K562 (cell line): Measurements from ENCODE around the gene CCL13. TPM values are rescaled to one million over a fixed set of nuclear protein-coding genes. Genes with fewer than 3 reads are reported as not detected.
A peak's percentile ranks its signal among the peaks of the same experiment; 100 is the strongest.

ENCODE experiments used
- ATAC-seq: fragments of 200-7000 bp; cut with Tn5 transposase; 3 replicates; pipeline ENCODE4 v1.9.1; 2020; ENCODE audit warnings: moderate library complexity
- BruUV-seq: library from RNA; stranded (reverse); fragments of 400-500 nt; replicated peaks from 2 replicates; lab custom pipeline; 2021; lab: Mats Ljungman, UMichigan
- CTCF ChIA-PET: fragments of 300-600 bp; formaldehyde crosslinking; extraction: SDS; loops from one replicate; lab custom pipeline; 2021; ENCODE audit warnings: low intra/inter-chr PET ratio; lab: Yijun Ruan, JAX
- POLR2A ChIA-PET: fragments of 300-600, 350-650 bp; sonication (Branson Sonifier 250); formaldehyde crosslinking; extraction: SDS; loops from one replicate; lab custom pipeline; 2021; ENCODE audit warnings: antibody characterized with exemption, inconsistent platforms; lab: Yijun Ruan, JAX
- DNase-seq, 4 experiments: peaks; one replicate each; pipeline versions ENCODE4 v3.0.0 to v3.0.0-alpha.2; 2011 to 2018; ENCODE audit warnings: low spot score in 3 of 4, mixed read lengths in 3 of 4; ENCODE audit errors: extremely low read depth in 1 of 4
- FAIRE-seq: peaks from 2 replicates; lab custom pipeline; 2011; peaks lifted over from hg19 to GRCh38; lab: Jason Lieb, UNC
- H2AFZ ChIP-seq: 2 replicates; pipeline ENCODE4 v1.6.0; 2011; ENCODE audit warnings: low read depth, low read length, control low read depth, inconsistent platforms
- H3K27ac ChIP-seq: fragments of 200-600 bp; 3 replicates; pipeline ENCODE4 v1.8.0; 2011; ENCODE audit warnings: low read depth, mild to moderate bottlenecking, control low read depth, inconsistent platforms, low read length, moderate library complexity, mixed read lengths; ENCODE audit errors: extremely low read depth
- H3K27me3 ChIP-seq, 2 experiments: fragments of 300-600 bp in 1 of 2; 2 replicates in 1 of 2; 3 replicates in 1 of 2; pipeline versions ENCODE4 v1.6.0 to v1.8.0; 2011; ENCODE audit warnings: inconsistent platforms in 2 of 2, low read length in 2 of 2, mild to moderate bottlenecking in 1 of 2, mixed read lengths in 1 of 2, moderate library complexity in 1 of 2; ENCODE audit not compliant: control insufficient read depth in 2 of 2, insufficient read depth in 2 of 2
- H3K36me3 ChIP-seq: fragments of 300-600 bp; 3 replicates; pipeline ENCODE4 v1.8.0; 2011; ENCODE audit warnings: mild to moderate bottlenecking, low read length, inconsistent platforms; ENCODE audit not compliant: control insufficient read depth, insufficient read depth
- H3K4me1 ChIP-seq, 2 experiments: fragments of 200-600 bp in 1 of 2; replicated peaks in 1 of 2; 2 replicates in 1 of 2; 3 replicates in 1 of 2; pipeline versions ENCODE4 v1.5.1 to v1.8.0; 2011; ENCODE audit warnings: inconsistent platforms in 2 of 2, low read length in 2 of 2, mild to moderate bottlenecking in 1 of 2, mixed read lengths in 1 of 2, moderate library complexity in 1 of 2; ENCODE audit not compliant: control insufficient read depth in 2 of 2, insufficient read depth in 2 of 2
- H3K4me2 ChIP-seq: 2 replicates; pipeline ENCODE4 v1.6.1; 2011; ENCODE audit warnings: low read length, control low read depth, inconsistent platforms, mixed read lengths; ENCODE audit not compliant: insufficient read depth
- H3K4me3 ChIP-seq: fragments of 200-600 bp; sonication (generic), shearing (Covaris generic); 2 replicates; pipeline ENCODE4 v1.5.1; 2016; ENCODE audit warnings: control low read depth, inconsistent platforms
- H3K79me2 ChIP-seq: fragments of 200-600 bp; 3 replicates; pipeline ENCODE4 v1.8.0; 2011; ENCODE audit warnings: low read length, inconsistent platforms; ENCODE audit not compliant: control insufficient read depth, insufficient read depth
- H3K9ac ChIP-seq, 2 experiments: 2 replicates each; pipeline versions ENCODE4 v1.6.0 to v1.6.1; 2011; ENCODE audit warnings: low read depth in 2 of 2, low read length in 2 of 2, control low read depth in 1 of 2, inconsistent platforms in 1 of 2, mild to moderate bottlenecking in 1 of 2, mixed read lengths in 1 of 2; ENCODE audit not compliant: insufficient read depth in 1 of 2
- H3K9me1 ChIP-seq: one replicate; pipeline ENCODE4 v1.6.0; 2011; ENCODE audit warnings: inconsistent platforms, mild to moderate bottlenecking, low read length, moderate library complexity; ENCODE audit not compliant: control insufficient read depth, insufficient read depth
- H3K9me3 ChIP-seq: replicated peaks from 2 replicates; pipeline ENCODE4 v1.5.1; 2011; ENCODE audit warnings: low read depth, low read length, inconsistent platforms; ENCODE audit not compliant: control insufficient read depth, insufficient read depth
- H4K20me1 ChIP-seq: replicated peaks from 2 replicates; pipeline ENCODE4 v1.6.1; 2011; ENCODE audit warnings: low read length, inconsistent platforms, mixed read lengths; ENCODE audit not compliant: control insufficient read depth, insufficient read depth
- ADNP ChIP-seq: fragments of 200-800 bp; sonication (Bioruptor generic); IDR thresholded peaks from 2 replicates; pipeline ENCODE4 v1.6.1; 2016; ENCODE audit warnings: missing genetic modification characterization, missing compliant biosample characterization
- CHCHD3 ChIP-seq: fragments of 250-450 bp; sonication (Bioruptor Pico); IDR thresholded peaks from 2 replicates; pipeline ENCODE4 v2.1.2; 2022; ENCODE audit warnings: mild to moderate bottlenecking
- CREB1 ChIP-seq, 2 experiments: sonication (generic) in 1 of 2; formaldehyde crosslinking in 1 of 2; IDR thresholded peaks; 2 replicates each; pipeline versions ENCODE4 v1.6.1 to v1.8.0; 2012 to 2022; ENCODE audit warnings: inconsistent platforms in 1 of 2, mild to moderate bottlenecking in 1 of 2, missing genetic modification reagents in 1 of 2, moderate library complexity in 1 of 2
- FUS ChIP-seq: fragments of 200-400 bp; formaldehyde crosslinking; optimal IDR thresholded peaks from 2 replicates; pipeline ENCODE3; 2017; ENCODE audit warnings: low read depth, low read length
- HDGF ChIP-seq: fragments of 450-650 bp; IDR thresholded peaks from 2 replicates; pipeline ENCODE4 v1.6.1; 2016
- HEY1 ChIP-seq: fragments of 250-450 bp; sonication (Bioruptor Pico); IDR thresholded peaks from 2 replicates; pipeline ENCODE4 v1.5.0; 2020; ENCODE audit warnings: mild to moderate bottlenecking, moderate library complexity, borderline replicate concordance
- PHTF2 ChIP-seq: fragments of 250-450 bp; sonication (Bioruptor Pico); IDR thresholded peaks from 2 replicates; pipeline ENCODE4 v1.5.0; 2021; ENCODE audit warnings: mild to moderate bottlenecking
- SP1 ChIP-seq: sonication (generic); formaldehyde crosslinking; IDR thresholded peaks from 2 replicates; pipeline ENCODE4 v1.8.1; 2022; ENCODE audit warnings: mild to moderate bottlenecking, missing genetic modification reagents
- TAF15 ChIP-seq: fragments of 200-400 bp; formaldehyde crosslinking; IDR thresholded peaks from 2 replicates; pipeline ENCODE4 v1.6.1; 2017; ENCODE audit warnings: mild to moderate bottlenecking, low read depth, low read length, moderate library complexity
- ZNF830 ChIP-seq: fragments of 250-450 bp; sonication (Bioruptor Pico); IDR thresholded peaks from 2 replicates; pipeline ENCODE4 v1.5.0; 2021; ENCODE audit warnings: mild to moderate bottlenecking
- WGBS: fragments of 100-300 bp; shearing (Covaris generic); methylation state at CpG from one replicate; pipeline ENCODE4 v1.1.6; 2016; ENCODE audit warnings: low coverage, mixed read lengths; ENCODE audit not compliant: insufficient coverage; ENCODE audit errors: missing lambda C conversion rate; 5-methylcytosine and 5-hydroxymethylcytosine counted together
- in situ Hi-C: fragments of 300-500 bp; cut with MboI; formaldehyde crosslinking; loops from 4 replicates; pipeline ENCODE4 v1.15.0; 2018; ENCODE audit warnings: inconsistent platforms, mixed read lengths
- intact Hi-C: fragments of 100-400 bp; cut with micrococcal nuclease; formaldehyde crosslinking; loops from 2 replicates; pipeline ENCODE4 v1.14.2; 2022
- polyA plus RNA-seq, 8 experiments: library from polyadenylated mRNA; depleted of rRNA in 4 of 8; stranded (reverse) in 5 of 8; unstranded in 3 of 8; fragments of >200 nt; fragmentation: Nextera tagmentation in 2 of 8; fragmentation: Illumina TruSeq in 1 of 8; extraction: Ambion mirVana in 2 of 8; extraction: Trizol in 1 of 8; gene quantifications; 2 replicates each; pipeline versions ENCODE4 v1.2.1 to v1.2.3, GENCODE V29; 2011 to 2014; ENCODE audit warnings: inconsistent platforms in 1 of 8, missing spikeins in 1 of 8
- total RNA-seq, 7 experiments: library from RNA; depleted of rRNA in 6 of 7; stranded (reverse); fragments of >200 nt in 6 of 7; fragmentation: Illumina TruSeq in 2 of 7; extraction: Trizol in 2 of 7; gene quantifications; 2 replicates each; pipeline versions ENCODE4 v1.2.1 to v1.2.3, GENCODE V29; 2011 to 2021; ENCODE audit warnings: low replicate concordance in 1 of 7
- TF ChIP-seq, protein P1 (sequence below): fragments of 250-450 bp; sonication (Bioruptor Pico); IDR thresholded peaks from 2 replicates; pipeline ENCODE4 v1.8.0; 2021; ENCODE audit warnings: moderate library complexity, mild to moderate bottlenecking, inconsistent platforms
- TF ChIP-seq, protein P2 (sequence below): fragments of 450-650 bp; IDR thresholded peaks from one replicate; pipeline ENCODE4 v1.6.1; 2018; ENCODE audit warnings: mild to moderate bottlenecking, moderate library complexity; ENCODE audit not compliant: partially characterized antibody
- TF ChIP-seq, protein P3 (sequence below), 2 experiments: fragments of 150-350 bp in 1 of 2; IDR thresholded peaks; 2 replicates each; pipeline ENCODE4 v1.6.1; 2012 to 2016; ENCODE audit warnings: low read depth in 2 of 2, low read length in 2 of 2, mild to moderate bottlenecking in 1 of 2, moderate library complexity in 1 of 2

Gene CCL13
- total and polyA plus RNA-seq, 9 of the 15 experiments (the other 6 are each of a cell fraction or from before 2014, with no cell fraction given) = not detected

DNA sequence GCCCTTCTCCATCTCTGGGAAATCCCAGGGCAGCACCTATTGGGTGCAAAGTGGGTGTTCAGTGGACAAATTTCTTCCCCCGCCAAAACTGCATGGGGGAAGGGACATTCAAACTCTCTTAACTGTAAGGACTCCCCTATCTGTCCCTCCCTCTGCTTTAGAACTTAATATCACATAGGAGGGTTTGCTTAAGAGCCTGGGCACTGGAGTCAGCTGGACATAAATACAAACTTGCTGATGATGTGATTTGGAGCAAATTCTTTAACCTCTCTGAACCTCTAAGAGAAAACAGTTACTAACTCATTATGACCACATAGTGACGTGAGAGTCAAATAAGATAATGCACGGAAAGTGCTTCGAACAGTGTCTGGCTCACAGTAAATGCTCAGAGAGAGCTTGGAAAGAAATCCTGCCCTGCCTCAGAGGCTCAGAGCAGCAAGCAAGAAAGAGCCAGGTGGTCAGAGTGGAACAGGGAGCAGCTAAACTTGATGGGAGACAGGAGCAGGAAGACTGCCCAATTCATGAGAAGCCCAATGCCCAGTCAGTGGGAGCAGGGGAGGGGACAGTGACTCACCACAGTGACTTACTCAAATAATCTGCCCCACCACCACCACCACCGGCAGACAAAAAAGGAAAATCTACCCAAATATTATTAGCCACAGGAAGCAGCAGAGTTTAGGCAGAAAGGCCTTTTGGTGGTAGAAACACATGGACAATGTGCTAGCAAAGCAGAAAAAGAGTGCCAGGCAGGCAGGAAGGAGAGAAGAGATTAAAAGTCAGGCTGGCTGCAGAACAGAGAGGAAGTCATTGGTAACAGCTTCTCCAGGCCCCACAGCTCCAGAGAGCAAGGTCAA, 30.6 kb downstream of the CCL13 start (continued):
- no peak for TF ChIP-seq CREB1 (IDR thresholded peaks at IDR 0.05)
- TF ChIP-seq CREB1 (CRISPR knock-in tag; IDR thresholded peaks at IDR 0.05) = 0 out of 2 replicates have a peak, but pooled peaks have one; percentile 31
- no peak for TF ChIP-seq HDGF

DNA sequence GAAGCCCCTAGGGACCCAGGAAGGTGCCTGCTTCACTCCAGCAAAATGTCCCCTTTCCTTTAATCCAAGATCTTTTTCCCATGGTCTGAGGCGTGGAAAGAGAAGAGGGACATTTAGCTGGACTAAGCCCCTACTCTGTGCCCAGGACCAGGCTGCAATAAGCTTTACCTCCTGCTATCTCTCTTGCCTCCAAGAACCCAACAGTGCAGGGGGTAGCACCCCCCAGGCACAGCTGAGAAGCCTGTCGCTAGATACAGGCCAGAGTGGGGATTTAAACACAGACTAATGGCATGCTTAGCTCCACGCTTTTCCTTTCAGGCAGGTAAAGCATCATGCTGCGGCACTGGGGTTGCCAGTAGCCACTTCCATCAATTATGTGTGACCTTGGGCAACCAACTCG, 31.3 kb downstream of the CCL13 start:
- H2AFZ ChIP-seq = peak overlapping the region; percentile 80; the same call in 1 of the 2 replicates
- CTCF ChIA-PET = no interaction called here
- in situ Hi-C loops = no loop called here
- TF ChIP-seq PHTF2 (CRISPR knock-in tag) (no peak), ZNF830 (CRISPR knock-in tag) (no peak), FUS (no peak), CHCHD3 (CRISPR knock-in tag) (no peak), SP1 (CRISPR knock-in tag) (no peak), HEY1 (CRISPR knock-in tag) (no peak), ADNP (tag) (no peak), TAF15 (no peak)
- TF ChIP-seq, protein P1, sequence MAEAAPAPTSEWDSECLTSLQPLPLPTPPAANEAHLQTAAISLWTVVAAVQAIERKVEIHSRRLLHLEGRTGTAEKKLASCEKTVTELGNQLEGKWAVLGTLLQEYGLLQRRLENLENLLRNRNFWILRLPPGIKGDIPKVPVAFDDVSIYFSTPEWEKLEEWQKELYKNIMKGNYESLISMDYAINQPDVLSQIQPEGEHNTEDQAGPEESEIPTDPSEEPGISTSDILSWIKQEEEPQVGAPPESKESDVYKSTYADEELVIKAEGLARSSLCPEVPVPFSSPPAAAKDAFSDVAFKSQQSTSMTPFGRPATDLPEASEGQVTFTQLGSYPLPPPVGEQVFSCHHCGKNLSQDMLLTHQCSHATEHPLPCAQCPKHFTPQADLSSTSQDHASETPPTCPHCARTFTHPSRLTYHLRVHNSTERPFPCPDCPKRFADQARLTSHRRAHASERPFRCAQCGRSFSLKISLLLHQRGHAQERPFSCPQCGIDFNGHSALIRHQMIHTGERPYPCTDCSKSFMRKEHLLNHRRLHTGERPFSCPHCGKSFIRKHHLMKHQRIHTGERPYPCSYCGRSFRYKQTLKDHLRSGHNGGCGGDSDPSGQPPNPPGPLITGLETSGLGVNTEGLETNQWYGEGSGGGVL (CRISPR knock-in tag) = no peak
- TF ChIP-seq, protein P2, sequence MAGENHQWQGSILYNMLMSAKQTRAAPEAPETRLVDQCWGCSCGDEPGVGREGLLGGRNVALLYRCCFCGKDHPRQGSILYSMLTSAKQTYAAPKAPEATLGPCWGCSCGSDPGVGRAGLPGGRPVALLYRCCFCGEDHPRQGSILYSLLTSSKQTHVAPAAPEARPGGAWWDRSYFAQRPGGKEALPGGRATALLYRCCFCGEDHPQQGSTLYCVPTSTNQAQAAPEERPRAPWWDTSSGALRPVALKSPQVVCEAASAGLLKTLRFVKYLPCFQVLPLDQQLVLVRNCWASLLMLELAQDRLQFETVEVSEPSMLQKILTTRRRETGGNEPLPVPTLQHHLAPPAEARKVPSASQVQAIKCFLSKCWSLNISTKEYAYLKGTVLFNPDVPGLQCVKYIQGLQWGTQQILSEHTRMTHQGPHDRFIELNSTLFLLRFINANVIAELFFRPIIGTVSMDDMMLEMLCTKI = no peak
- TF ChIP-seq, protein P3, sequence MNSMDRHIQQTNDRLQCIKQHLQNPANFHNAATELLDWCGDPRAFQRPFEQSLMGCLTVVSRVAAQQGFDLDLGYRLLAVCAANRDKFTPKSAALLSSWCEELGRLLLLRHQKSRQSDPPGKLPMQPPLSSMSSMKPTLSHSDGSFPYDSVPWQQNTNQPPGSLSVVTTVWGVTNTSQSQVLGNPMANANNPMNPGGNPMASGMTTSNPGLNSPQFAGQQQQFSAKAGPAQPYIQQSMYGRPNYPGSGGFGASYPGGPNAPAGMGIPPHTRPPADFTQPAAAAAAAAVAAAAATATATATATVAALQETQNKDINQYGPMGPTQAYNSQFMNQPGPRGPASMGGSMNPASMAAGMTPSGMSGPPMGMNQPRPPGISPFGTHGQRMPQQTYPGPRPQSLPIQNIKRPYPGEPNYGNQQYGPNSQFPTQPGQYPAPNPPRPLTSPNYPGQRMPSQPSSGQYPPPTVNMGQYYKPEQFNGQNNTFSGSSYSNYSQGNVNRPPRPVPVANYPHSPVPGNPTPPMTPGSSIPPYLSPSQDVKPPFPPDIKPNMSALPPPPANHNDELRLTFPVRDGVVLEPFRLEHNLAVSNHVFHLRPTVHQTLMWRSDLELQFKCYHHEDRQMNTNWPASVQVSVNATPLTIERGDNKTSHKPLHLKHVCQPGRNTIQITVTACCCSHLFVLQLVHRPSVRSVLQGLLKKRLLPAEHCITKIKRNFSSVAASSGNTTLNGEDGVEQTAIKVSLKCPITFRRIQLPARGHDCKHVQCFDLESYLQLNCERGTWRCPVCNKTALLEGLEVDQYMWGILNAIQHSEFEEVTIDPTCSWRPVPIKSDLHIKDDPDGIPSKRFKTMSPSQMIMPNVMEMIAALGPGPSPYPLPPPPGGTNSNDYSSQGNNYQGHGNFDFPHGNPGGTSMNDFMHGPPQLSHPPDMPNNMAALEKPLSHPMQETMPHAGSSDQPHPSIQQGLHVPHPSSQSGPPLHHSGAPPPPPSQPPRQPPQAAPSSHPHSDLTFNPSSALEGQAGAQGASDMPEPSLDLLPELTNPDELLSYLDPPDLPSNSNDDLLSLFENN (IDR thresholded peaks at IDR 0.05; ENCODE audit: low read depth in 2 of 2, low read length in 2 of 2) = no peak

More for the DNA sequence above, 31.3 kb downstream of the CCL13 start:
- DNase-seq (no peak), FAIRE-seq (no peak), ATAC-seq (no peak)
- H3K4me2 ChIP-seq = no peak overlapping the region
- no peaks in the 10 kb centered on the region for H3K9me1 ChIP-seq
- H3K4me1 ChIP-seq = peaks cover 3 to 37% of the 10 kb centered on the region in 2 experiments; a peak in 2 of 5 replicates
- no TSS peak for BruUV-seq
- H3K27me3 ChIP-seq = peaks cover 0 to 4% of the 10 kb centered on the region in 2 experiments; a peak in 1 of 5 replicates
- no peak overlapping the region for H3K4me3 ChIP-seq
- H3K36me3 ChIP-seq = no peaks in the 10 kb centered on the region
- peak overlapping the region; percentile 70; the same call in 2 of the 3 replicates for H3K27ac ChIP-seq
- H3K79me2 ChIP-seq = no peaks in the 10 kb centered on the region
- WGBS = 38% methylated on average over 4 of the region's 5 CpGs
- POLR2A ChIA-PET = interaction anchor here (0.7 to 1.5 kb wide), 4 partner anchors 9 to 466 kb away, joined by 3 to 4 read pairs (median 4); no protein-coding TSS in a partner anchor
- H3K9me3 ChIP-seq = no peaks in the 10 kb centered on the region
- intact Hi-C loops = no loop called here
- H3K9ac ChIP-seq = no peak overlapping the region; a peak in 1 of 4 replicates
- no peaks in the 10 kb centered on the region for H4K20me1 ChIP-seq
